ENCODE measurements around the gene MALL. TPM values are rescaled to one million over a fixed set of nuclear protein-coding genes. Genes with fewer than 3 reads are reported as not detected.
A peak's percentile ranks its signal among the peaks of the same experiment; 100 is the strongest.
"Not testable (repeated sequence)": the region's sequence is repeated elsewhere in the genome, so short reads cannot be mapped to it uniquely, and the experiment has no call there.

Gene MALL
- total RNA-seq, 1 experiment from 2014 or later, result not detected

DNA sequence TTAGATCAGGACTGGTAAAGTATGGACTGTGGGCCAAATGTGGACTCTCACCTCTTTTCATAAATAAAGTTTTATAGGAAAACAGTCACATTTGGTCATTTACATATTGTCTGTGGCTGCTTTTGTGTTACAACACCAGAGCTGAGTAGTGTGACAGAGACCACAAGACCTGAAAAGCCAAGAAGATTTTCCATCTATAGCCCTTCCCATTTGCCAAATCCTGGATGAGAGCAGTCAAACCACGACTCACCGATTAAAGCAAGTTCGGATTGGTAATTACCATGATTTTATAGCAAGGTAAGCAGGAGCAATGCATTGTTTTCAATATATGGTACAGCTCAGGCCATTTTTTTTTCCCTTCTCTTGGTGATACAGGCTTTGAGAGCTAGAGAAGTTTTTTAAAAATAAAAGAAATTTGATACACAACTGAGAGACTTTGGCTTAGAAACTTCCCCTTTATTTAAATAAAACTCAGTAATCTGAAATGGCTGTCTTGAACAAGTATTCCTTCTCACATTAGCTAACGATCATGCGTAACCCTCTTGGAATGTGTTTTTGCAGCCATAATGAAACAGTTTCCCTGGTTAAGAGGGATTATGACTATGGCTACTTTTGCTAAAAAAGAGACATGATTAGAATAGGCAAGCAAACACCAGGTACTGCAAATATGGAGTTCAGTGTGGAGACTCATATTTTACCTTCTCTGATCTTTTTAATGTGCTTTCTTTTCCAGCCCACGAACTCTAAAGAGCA is 9.5 kb upstream of the MALL start:
- in situ Hi-C loops (cut with HindIII; ENCODE audit: low pct_unique_long_range_greater_than_20kb, low sequenced_read_pairs), result no loop called here
- no peak for DNase-seq (ENCODE audit: low read depth, low spot score)

DNA sequence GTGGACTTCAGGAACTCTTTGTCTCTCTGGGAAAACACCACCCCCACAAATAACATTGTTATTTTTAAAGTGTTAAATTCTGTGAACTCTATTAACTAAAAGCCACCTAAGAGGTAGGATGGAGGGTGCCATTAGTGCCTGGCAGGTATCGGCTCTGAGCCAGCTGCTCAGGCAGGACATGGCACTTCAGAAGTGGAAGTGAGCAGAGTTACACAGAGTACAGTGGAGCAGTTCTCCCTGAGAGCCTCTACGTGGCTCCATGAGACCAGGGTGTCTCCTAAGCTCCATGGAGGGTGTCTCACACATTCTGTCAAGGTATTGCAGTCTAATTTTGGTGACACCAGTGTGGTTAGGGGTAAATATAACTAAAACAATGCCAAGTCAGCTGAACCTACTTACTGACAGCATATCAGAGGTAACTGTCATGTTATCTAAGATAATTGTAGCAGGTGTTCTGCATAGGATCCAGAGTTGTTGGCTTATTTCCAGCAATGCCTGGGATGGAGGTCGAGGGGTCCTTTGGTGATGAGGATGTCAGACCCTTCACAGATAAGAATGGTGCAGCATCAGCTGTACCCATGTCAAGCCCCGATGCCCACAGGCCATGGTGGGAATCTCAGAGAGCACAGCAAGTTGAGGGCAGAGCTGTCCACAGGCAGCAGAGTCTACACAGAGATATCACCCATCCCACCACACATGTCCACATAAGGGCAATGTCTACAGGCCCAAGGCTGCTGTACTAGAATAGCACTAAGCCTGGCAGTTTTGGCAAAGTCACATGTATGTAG is 8.6 kb upstream of the MALL start:
- in situ Hi-C loops (cut with HindIII; ENCODE audit: low pct_unique_long_range_greater_than_20kb, low sequenced_read_pairs), result no loop called here
- no peak for DNase-seq (ENCODE audit: low read depth, low spot score)

DNA sequence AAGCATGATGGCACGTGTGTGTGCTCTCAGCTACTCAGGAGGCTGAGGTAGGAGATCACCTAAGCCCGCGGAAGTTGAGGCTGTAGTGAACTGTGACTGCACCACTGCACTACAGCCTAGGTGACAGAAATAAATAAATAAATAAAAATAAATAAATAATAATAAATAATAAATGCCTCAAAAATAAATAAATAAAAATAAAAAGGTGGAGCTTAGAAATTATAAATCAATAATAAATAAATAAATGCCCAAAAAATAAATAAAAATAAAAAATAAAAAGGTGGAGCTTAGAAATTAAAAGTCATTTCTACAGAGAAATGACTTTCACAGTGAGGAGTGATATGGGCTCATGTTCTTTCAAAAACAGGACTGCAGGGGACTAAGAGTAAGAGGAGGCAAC is 6.0 kb upstream of the MALL start:
- in situ Hi-C loops (cut with HindIII; ENCODE audit: low pct_unique_long_range_greater_than_20kb, low sequenced_read_pairs), result no loop called here
- no peak for DNase-seq (ENCODE audit: low read depth, low spot score)

DNA sequence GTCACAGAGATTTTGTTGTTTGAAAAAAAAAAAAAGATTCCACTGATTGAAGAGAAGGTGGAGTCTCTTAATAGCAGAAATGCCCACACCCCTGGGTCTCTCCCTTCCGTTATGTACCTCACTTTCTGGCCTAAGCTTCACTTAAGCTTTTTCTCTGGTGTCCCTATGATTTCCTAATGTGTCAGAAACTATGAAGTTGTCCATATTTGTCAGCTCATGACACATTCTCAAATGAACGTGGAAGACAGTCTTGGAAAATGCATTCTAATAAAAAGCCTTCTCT is 5.4 kb upstream of the MALL start:
- no peak for DNase-seq (ENCODE audit: low read depth, low spot score)
- in situ Hi-C loops (cut with HindIII; ENCODE audit: low pct_unique_long_range_greater_than_20kb, low sequenced_read_pairs), result no loop called here

DNA sequence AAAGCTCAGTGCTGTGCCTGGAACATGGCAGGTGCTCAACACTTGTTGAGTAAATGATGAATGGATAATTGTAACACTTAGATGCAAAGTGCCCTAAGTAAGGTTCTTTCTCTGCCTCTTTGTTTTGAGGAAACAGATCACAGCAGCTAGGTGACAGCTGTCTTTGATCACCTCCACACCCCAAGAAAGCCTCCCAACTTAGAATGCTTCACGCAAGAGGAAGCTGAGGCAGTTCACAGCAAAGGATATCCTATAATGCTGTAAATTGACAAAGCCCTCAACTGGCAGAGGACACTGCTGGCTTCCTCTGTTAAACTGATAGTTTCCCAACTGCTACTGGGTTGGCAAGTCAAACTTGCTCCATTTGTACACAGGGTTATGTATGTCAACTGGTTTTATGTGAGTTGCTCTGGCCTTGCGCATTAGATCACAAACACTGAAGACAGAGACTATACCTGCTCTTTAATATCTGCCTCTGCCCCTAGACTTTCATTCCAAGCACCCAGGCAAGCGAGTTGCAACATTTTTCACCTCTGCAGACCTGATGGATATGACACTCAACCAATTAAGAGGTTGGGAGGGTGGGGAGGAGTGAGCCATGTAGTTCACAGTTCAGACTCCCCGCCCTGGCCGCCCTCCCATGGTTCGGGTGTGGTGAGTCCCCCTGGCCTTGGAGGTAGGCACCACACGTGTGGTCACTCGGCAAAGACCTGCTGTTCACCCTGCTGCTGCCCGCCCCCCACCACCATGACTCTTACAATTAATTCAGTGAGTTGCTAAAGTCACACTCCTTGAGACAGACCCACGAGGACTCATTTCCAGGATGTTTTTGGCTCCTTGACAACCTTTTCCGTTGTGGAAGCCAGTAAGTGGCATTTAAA is 4.8 kb upstream of the MALL start:
- in situ Hi-C loops (cut with HindIII; ENCODE audit: low pct_unique_long_range_greater_than_20kb, low sequenced_read_pairs), result no loop called here
- no peak for DNase-seq (ENCODE audit: low read depth, low spot score)

DNA sequence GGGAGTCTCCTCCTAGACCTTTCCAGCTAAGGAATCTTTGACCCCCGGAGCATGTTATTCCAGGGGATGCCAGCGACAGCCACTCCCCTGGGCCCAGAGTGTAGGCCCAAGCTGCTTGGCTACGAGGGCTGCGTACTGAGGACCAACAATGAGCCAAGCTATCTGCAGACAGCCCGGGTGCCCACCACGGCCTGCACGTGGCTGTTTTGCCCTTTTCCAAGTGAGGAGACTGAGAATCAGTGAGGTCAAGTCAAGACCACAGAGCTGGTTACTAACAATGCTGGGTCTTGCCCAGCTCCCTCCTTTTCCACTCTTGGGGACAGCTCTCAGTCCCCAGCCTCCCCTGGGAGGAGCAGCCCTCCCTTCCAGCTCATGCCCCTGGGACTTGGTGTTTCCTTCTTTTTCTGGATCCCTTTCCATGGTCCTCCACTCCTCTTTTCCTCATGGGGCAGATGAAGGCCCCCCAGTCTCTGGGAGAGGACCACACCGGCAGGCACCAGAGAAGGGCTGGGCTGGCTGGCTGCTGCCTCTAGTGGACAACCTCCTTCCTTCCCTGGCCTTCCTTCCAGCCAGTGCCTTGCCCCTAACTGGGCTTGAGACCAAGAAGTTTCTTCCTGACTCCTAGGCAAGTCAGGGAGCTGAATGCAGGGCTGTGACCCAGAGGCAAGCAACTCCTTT is 550 bp upstream of the MALL start:
- peak; percentile 34 for DNase-seq (ENCODE audit: low read depth, low spot score)
- in situ Hi-C loops (cut with HindIII; ENCODE audit: low pct_unique_long_range_greater_than_20kb, low sequenced_read_pairs), result no loop called here

DNA sequence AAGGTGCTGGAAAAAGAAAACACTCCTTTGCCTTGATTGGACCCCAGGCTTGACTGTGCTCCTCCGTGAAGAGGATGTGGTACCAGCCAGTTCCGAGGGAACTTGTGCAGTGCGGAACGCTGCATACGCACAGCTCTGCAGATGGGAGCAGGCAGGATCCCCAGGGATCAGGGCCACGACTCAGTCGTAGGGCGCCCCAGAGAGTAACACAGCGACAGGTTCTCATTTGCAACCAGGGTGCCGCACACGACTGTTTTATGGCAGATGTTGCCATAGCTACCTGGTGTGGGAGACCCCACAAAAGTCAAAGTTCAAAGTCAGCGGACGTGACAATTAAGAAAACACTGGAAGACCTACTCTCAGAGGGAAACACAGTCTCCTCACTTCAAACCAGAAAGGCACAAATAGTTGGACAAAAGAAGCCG is 779 bp downstream of the MALL start:
- in situ Hi-C loops (cut with HindIII; ENCODE audit: low pct_unique_long_range_greater_than_20kb, low sequenced_read_pairs), result no loop called here

DNA sequence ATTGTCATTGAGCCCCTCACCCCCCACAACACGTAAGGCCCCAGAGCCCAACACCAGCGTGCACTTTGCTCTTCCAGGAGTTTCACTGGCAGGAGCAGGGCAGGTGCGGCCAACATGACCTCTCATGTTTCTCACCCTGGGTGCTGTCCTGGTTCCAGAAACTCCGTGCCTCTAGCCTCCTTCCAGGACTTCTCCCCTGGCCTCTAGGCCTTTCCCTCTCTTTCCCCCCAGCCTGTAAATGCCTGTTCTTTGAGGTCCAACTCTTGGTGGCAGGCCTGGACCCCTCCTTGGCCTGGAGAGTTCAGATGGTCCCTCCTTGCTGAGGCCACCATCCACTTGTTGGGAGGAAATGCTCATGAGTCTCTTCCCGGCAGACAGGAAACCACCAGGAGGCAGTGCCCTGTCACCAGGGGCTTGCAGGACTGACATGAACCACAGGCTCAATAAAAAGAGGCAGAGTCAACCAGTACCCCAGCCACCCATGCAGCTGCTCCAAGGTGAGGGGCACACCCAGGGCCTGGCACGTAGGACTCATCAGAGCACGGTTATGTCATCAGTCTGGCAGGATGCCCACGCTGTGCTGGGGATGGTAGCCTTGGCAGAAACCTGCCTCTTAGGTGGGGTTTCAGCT is 1.5 kb downstream of the MALL start:
- no peak for DNase-seq (ENCODE audit: low read depth, low spot score)
- in situ Hi-C loops (cut with HindIII; ENCODE audit: low pct_unique_long_range_greater_than_20kb, low sequenced_read_pairs), result no loop called here

More for the DNA sequence above, 779 bp downstream of the MALL start:
- DNase-seq (ENCODE audit: low read depth, low spot score), result no peak

DNA sequence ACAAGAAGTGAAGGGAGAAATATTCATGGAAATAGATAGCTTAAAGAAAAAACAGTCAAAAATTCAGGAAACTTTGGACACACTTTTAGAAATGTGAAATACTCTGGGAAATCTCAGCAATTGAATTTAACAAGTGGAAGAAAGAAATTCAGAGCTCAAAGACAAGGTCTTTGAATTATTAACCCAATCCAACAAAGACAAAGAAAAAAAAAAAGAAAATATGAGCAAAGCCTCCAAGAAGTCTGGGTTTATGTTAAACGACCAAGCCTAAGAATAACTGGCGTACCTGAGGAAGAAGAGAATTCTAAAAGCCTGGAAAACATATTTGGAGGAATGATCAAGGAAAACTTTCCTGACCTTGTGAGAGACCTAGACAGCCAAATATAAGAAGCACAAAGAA is 7.3 kb downstream of the MALL start:
- DNase-seq (ENCODE audit: low read depth, low spot score); in situ Hi-C loops (cut with HindIII; ENCODE audit: low pct_unique_long_range_greater_than_20kb, low sequenced_read_pairs): not testable (repeated sequence)

DNA sequence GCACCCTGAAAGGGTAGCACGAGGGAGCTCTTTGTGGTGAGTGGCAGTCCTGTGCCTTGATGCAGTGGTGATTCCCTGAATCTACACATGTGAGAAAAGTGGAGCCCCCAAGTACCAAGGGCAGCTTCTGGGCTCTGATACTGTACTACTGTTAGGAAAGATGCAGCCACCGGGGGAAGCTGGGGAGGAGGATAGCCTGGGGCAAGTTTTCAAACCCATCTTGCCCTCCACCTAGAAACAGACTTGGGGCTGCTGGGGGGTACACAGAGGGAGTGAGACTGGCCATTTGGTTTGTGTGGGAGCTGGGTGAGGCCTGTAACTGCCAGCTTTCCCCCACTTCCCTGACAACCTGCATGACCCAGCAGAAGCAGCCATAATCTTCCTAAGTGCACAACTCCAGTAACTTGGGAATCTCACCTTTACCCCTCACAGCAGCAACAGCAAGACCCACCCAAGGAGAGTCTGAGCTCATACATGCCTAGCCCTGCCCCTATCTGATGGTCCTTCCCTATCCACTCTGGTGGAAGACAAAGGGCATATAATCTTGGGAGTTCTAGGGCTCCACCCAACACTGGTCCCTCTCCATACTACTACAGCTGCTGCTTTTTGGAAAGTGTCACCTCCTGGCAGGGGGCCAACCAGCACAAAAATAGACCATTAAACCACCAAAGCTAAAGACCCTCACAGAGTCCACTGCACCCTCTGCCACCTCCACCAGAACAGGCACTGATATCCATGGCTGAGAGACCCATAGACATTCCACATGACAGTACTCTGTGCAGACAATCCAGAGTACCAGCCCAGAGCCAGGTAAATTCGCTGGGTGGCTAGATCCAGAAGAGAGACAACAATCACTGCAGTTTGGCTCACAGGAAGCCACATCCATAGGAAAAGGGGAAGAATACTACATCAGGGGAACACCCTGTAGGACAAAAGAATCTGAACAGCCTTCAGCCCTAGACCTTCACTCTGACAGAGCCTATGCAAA is 8.2 kb downstream of the MALL start:
- no peak for DNase-seq (ENCODE audit: low read depth, low spot score)
- in situ Hi-C loops (cut with HindIII; ENCODE audit: low pct_unique_long_range_greater_than_20kb, low sequenced_read_pairs), result no loop called here

DNA sequence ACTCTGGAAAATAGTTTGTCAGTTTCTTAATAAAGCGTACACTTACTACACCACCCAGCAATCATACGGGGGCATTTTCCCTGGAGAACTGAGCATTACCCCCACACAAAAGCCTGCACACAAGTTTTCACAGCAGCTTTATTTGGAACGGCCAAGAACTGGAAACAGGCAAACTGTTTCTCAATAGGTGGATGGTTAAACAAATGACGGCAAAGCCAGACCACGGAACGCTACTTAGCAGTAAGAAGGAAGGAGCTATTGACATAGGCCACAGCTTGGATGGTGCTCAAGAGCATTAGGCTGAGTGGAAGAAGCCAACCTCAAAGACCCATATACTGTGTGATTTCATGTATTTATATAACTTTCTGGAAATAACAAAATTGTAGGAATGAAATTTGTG is 9.0 kb downstream of the MALL start:
- DNase-seq (ENCODE audit: low read depth, low spot score), result peak; percentile 18
- in situ Hi-C loops (cut with HindIII; ENCODE audit: low pct_unique_long_range_greater_than_20kb, low sequenced_read_pairs), result no loop called here

DNA sequence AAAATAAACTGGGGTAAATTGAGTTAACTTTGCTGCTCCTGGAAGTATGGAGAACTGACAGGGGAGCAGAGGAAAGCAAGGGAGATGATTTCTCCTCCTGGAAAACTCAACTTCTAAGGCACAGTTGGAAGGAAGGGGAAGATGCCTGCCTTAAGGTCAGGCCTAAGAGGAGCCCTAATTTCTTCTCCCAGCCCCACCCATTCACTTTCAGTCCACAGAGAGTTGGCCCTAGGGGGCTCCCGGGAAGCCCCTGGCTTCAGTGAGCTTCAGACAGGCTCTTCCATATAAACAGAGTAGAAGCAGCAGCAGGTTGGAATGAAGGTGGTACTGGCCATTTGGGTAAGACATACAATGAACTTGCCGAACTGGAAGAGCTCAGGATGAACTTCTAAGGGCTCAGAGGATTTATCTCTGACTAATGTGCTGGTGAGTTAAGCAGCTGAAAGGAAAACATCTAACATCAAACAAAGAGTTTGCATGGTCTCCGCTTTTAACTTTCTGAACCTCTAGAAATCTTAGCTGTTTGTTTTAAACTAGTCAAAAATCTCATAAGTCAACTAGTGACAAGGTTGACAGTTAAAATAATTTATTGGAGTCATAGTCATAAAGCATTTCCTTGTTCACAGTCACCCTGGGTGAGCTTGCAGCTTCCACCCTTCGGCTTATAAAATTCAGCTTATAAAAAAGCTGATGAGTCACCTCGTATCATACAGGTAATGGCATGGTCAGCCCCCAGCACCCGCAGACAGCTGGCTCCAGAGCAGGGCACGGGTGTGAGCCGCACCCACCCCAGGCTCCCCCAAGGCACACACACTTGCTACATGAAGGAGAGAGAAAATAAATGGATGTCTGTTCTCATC is 9.8 kb downstream of the MALL start:
- no peak for DNase-seq (ENCODE audit: low read depth, low spot score)
- in situ Hi-C loops (cut with HindIII; ENCODE audit: low pct_unique_long_range_greater_than_20kb, low sequenced_read_pairs), result no loop called here

DNA sequence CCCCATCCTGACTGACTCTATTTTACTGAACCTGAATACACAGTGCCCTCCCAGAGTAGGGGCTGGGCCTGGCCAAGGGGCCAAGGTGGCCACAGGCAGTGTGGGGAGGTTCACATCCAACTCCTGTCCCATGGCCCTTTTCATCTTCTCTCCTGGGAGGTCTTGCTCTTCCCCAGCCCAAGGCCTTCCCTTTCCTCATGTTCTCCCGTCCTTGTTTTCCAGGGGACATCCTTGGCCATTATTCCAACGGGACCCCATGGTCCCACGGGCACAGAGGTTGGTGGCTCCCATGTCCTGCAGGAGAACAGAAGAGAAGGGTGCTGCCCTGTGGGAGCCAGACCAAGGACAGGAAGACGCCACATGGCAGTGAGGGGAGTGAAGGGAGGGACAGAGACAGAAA is 10.4 kb downstream of the MALL start:
- in situ Hi-C loops (cut with HindIII; ENCODE audit: low pct_unique_long_range_greater_than_20kb, low sequenced_read_pairs), result no loop called here
- DNase-seq (ENCODE audit: low read depth, low spot score), result no peak

DNA sequence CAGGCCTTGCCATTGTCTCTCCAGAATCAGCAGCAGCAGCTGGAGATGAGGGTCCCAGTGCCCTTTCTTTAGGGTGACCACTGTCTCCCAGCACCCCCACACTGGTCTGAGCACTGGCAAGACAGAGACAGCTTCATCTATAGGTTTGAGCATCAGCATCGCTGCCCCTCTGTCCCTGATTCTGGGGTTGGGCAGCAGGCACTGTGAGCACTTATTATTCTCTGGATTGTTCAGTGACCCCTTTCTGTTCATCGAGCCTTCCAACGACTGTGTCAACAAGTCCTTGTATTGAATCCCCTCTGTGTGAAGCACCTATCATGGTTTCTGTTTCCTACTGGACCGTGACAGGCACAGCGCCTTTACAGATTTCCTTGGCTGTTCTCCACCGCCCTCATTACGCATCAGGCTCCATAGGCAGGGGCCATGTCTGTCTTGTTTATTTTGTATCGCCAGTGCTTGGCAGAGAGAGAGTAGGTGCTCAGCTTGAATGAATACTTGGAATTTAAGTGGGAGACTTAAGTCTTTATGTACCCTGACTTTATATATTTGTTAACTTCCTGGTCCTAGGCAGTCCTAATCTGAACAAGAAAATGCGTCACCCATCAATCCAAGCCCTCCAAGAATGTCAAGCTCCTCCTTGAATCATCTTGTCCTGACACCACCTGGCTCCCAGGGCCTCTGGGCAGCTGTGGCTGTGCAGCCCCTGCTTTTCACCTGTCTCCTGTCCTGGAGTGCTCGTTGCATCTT is 11.4 kb downstream of the MALL start:
- DNase-seq (ENCODE audit: low read depth, low spot score), result no peak

More for the DNA sequence above, 11.4 kb downstream of the MALL start:
- in situ Hi-C loops (cut with HindIII; ENCODE audit: low pct_unique_long_range_greater_than_20kb, low sequenced_read_pairs), result no loop called here
